ENCODE measurements around the gene ADAMTSL3. TPM values are rescaled to one million over a fixed set of nuclear protein-coding genes. Genes with fewer than 3 reads are reported as not detected.

ADAMTSL3 gene
- total and polyA plus RNA-seq, 4 donors, result 0.85 to 58.2 (median 7.9) TPM

DNA sequence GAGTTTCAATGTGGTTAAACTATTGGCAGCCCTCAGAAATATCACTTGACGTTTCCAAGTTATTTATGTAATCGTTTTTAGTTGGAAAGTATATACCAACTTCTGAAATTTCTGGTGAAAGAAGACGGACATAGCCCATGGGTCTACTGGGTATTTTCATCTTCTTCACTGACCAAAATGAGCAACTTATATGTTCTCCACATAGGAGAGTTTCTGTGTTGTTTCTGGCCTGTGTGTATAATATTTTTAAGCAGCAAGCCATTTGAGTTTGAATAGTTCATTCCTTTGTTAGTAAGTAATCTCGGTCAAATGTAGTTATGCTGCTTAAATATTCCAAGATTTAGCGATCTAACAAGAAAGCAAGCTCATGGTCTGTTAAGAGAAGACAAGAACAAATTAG, 57.3 kb downstream of the ADAMTSL3 start:
- no peaks in the 10 kb centered on the region for H3K9me3 ChIP-seq (ENCODE audit: control insufficient read depth in 4 of 4, insufficient read depth in 3 of 4, low read length in 3 of 4)
- ATAC-seq (ENCODE audit: insufficient read depth, low FRiP score) (no peak), DNase-seq (no peak)
- H3K27ac ChIP-seq (ENCODE audit: low read depth in 1 of 2, low read length in 1 of 2), result no peak overlapping the region
- no peak overlapping the region for H3K4me3 ChIP-seq
- no peak for TF ChIP-seq CTCF (IDR thresholded peaks at IDR 0.05; ENCODE audit: control extremely low read depth, extremely low read depth)
- no peak overlapping the region for H3K9ac ChIP-seq (ENCODE audit: insufficient read depth in 1 of 2, low read length in 2 of 2)
- no peaks in the 10 kb centered on the region for H3K27me3 ChIP-seq (ENCODE audit: control insufficient read depth in 3 of 3, insufficient read depth in 3 of 3, low read length in 2 of 3)
- H3K4me1 ChIP-seq (ENCODE audit: control insufficient read depth in 5 of 5, insufficient read depth in 5 of 5, low read length in 5 of 5), result no peaks in the 10 kb centered on the region
- H3K36me3 ChIP-seq (ENCODE audit: control insufficient read depth in 4 of 4, insufficient read depth in 4 of 4, low read length in 4 of 4), result no peaks in the 10 kb centered on the region
- WGBS, 2 donors, result 75 to 84% methylated on average over 5 of the region's 5 CpGs

DNA sequence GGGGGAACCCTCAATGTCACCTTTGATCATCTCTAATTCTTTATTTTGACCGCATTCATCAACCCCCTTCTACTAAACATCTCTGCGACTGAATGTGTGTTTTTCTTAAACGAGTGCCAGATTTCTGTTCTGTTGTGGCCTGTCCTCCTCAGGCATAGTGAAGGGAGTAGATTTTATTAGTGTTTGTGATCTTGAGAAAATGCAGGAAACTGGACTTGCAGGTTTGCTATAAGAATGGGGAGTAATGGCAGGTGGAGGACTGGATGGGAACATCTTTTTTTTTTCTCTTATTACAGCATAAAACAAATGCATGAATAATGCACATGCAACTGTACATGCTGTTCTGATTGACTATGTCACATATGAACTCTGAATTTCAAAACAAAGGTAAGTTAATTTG, 59.3 kb downstream of the ADAMTSL3 start:
- Histone ChIP-seq H3K36me3 (ENCODE audit: control insufficient read depth in 4 of 4, insufficient read depth in 4 of 4, low read length in 4 of 4) (no peaks in the 10 kb centered on the region), H3K27me3 (ENCODE audit: control insufficient read depth in 3 of 3, insufficient read depth in 3 of 3, low read length in 2 of 3) (no peaks in the 10 kb centered on the region), H3K9me3 (ENCODE audit: control insufficient read depth in 4 of 4, insufficient read depth in 3 of 4, low read length in 3 of 4) (no peaks in the 10 kb centered on the region), H3K4me3 (no peak overlapping the region), H3K27ac (ENCODE audit: low read depth in 1 of 2, low read length in 1 of 2) (no peak overlapping the region), H3K4me1 (ENCODE audit: control insufficient read depth in 5 of 5, insufficient read depth in 5 of 5, low read length in 5 of 5) (no peaks in the 10 kb centered on the region), H3K9ac (ENCODE audit: insufficient read depth in 1 of 2, low read length in 2 of 2) (no peak overlapping the region)
- no peak for DNase-seq
- WGBS, 2 donors, result 91 to 93% methylated on average over 3 of the region's 3 CpGs
- TF ChIP-seq CTCF (IDR thresholded peaks at IDR 0.05; ENCODE audit: control extremely low read depth, extremely low read depth), result no peak
- no peak for ATAC-seq (ENCODE audit: insufficient read depth, low FRiP score)

- DNase-seq (no peak), ATAC-seq (ENCODE audit: insufficient read depth, low FRiP score) (no peak)
Measured at GRCh38 chr15:83714939-83715628, 61.2 kb downstream of the ADAMTSL3 start.

More at GRCh38 chr15:83714939-83715628, 61.2 kb downstream of the ADAMTSL3 start:
- H3K27ac ChIP-seq (ENCODE audit: low read depth in 1 of 2, low read length in 1 of 2), result no peak overlapping the region
- no peak overlapping the region for H3K9ac ChIP-seq (ENCODE audit: insufficient read depth in 1 of 2, low read length in 2 of 2)
- no peaks in the 10 kb centered on the region for H3K9me3 ChIP-seq (ENCODE audit: control insufficient read depth in 4 of 4, insufficient read depth in 3 of 4, low read length in 3 of 4)
- H3K27me3 ChIP-seq (ENCODE audit: control insufficient read depth in 3 of 3, insufficient read depth in 3 of 3, low read length in 2 of 3), result no peaks in the 10 kb centered on the region
- TF ChIP-seq CTCF (IDR thresholded peaks at IDR 0.05; ENCODE audit: control extremely low read depth, extremely low read depth), result no peak
- no peaks in the 10 kb centered on the region for H3K4me1 ChIP-seq (ENCODE audit: control insufficient read depth in 5 of 5, insufficient read depth in 5 of 5, low read length in 5 of 5)
- no peak overlapping the region for H3K4me3 ChIP-seq
- H3K36me3 ChIP-seq (ENCODE audit: control insufficient read depth in 4 of 4, insufficient read depth in 4 of 4, low read length in 4 of 4), result no peaks in the 10 kb centered on the region

Data from lung (tissue), 12 donors.